ENCODE measurements around the gene RAD54L. TPM values are rescaled to one million over a fixed set of nuclear protein-coding genes. Genes with fewer than 3 reads are reported as not detected.

RAD54L gene
- total RNA-seq, 3 donors from 2014 or later (not counting 1 experiment from before 2014, with no cell fraction given), result 1.8 to 2.3 (median 1.8) TPM

DNA sequence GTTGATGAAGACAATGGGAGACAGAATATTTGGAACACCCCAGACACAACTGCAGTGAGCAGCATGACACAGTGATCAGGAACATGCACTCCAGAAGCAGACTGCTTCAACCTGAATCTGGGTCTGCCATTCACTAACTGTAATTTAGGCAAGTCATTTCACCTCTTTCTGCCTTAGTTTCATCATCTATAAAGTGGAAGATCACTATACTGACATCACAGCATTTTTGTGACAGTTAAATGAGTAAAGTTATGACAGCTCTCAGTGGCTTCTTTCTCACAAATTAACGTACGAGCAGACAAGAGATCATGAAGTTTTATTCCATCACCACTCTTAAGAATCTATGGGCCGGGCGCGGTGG is 41.6 kb downstream of the RAD54L start:
- H3K9me3 Mint-ChIP-seq, result no peaks in the 10 kb centered on the region
- TF ChIP-seq, protein P1, sequence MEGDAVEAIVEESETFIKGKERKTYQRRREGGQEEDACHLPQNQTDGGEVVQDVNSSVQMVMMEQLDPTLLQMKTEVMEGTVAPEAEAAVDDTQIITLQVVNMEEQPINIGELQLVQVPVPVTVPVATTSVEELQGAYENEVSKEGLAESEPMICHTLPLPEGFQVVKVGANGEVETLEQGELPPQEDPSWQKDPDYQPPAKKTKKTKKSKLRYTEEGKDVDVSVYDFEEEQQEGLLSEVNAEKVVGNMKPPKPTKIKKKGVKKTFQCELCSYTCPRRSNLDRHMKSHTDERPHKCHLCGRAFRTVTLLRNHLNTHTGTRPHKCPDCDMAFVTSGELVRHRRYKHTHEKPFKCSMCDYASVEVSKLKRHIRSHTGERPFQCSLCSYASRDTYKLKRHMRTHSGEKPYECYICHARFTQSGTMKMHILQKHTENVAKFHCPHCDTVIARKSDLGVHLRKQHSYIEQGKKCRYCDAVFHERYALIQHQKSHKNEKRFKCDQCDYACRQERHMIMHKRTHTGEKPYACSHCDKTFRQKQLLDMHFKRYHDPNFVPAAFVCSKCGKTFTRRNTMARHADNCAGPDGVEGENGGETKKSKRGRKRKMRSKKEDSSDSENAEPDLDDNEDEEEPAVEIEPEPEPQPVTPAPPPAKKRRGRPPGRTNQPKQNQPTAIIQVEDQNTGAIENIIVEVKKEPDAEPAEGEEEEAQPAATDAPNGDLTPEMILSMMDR (IDR thresholded peaks at IDR 0.05), result no peak
- H3K27ac Mint-ChIP-seq, result no peak overlapping the region
- ATAC-seq (no peak), DNase-seq (no peak)
- H3K27me3 Mint-ChIP-seq (ENCODE audit: low read depth in 2 of 2), result no peaks in the 10 kb centered on the region
- Histone ChIP-seq H3K4me1 (ENCODE audit: control insufficient read depth, insufficient read depth, low read length) (no peaks in the 10 kb centered on the region), H3K27me3 (ENCODE audit: control insufficient read depth, insufficient read depth, low read length) (no peaks in the 10 kb centered on the region), H3K9me3 (ENCODE audit: control insufficient read depth, insufficient read depth, low read length) (no peaks in the 10 kb centered on the region), H3K27ac (ENCODE audit: low read length) (no peak overlapping the region), H3K4me3 (ENCODE audit: low read length) (no peak overlapping the region), H3K36me3 (ENCODE audit: control insufficient read depth, insufficient read depth, low read length) (peaks cover 11% of the 10 kb centered on the region)
- no peak overlapping the region for H3K4me3 Mint-ChIP-seq
- H3K36me3 Mint-ChIP-seq, result no peaks in the 10 kb centered on the region
- intact Hi-C loops (cut with micrococcal nuclease), result no loop called here
- H3K4me1 Mint-ChIP-seq, result peaks cover 0 to 7% of the 10 kb centered on the region in 2 donors
- WGBS (ENCODE audit: insufficient coverage), result 98% methylated on average over 5 of the region's 5 CpGs

DNA sequence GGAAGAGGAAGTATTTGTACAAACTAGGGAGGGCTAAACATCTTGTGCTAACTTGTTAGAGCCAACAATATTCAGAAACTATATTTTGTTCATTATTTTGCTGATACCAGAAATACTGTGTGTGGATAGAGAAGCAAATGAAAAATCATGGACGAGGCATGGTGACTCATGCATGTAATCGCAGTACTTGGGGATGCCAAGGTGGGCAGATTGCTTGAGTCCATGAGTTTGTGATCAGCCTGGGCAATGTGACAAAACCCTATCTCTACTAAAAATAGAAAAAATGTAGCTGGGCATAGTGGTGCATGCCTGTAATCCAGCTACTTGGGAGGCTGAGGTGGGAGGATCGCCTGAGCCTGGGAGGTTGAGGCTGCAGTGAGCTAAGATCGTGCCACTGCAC is 42.4 kb downstream of the RAD54L start:
- H3K4me1 ChIP-seq (ENCODE audit: control insufficient read depth, insufficient read depth, low read length), result no peaks in the 10 kb centered on the region
- no peak overlapping the region for H3K27ac ChIP-seq (ENCODE audit: low read length)
- Mint-ChIP-seq H3K4me1 (peaks cover 0 to 7% of the 10 kb centered on the region in 2 donors), H3K9me3 (no peaks in the 10 kb centered on the region), H3K27me3 (ENCODE audit: low read depth in 2 of 2) (no peaks in the 10 kb centered on the region), H3K36me3 (no peaks in the 10 kb centered on the region), H3K27ac (no peak overlapping the region), H3K4me3 (no peak overlapping the region)
- H3K9me3 ChIP-seq (ENCODE audit: control insufficient read depth, insufficient read depth, low read length), result no peaks in the 10 kb centered on the region
- TF ChIP-seq, protein P1 (IDR thresholded peaks at IDR 0.05), result no peak
- intact Hi-C loops (cut with micrococcal nuclease), result no loop called here
- no peak for ATAC-seq
- no peak for DNase-seq
- no peaks in the 10 kb centered on the region for H3K27me3 ChIP-seq (ENCODE audit: control insufficient read depth, insufficient read depth, low read length)
- no peak overlapping the region for H3K4me3 ChIP-seq (ENCODE audit: low read length)
- peaks cover 13% of the 10 kb centered on the region for H3K36me3 ChIP-seq (ENCODE audit: control insufficient read depth, insufficient read depth, low read length)
- WGBS (ENCODE audit: insufficient coverage), result 91% methylated on average over 4 of the region's 4 CpGs

DNA sequence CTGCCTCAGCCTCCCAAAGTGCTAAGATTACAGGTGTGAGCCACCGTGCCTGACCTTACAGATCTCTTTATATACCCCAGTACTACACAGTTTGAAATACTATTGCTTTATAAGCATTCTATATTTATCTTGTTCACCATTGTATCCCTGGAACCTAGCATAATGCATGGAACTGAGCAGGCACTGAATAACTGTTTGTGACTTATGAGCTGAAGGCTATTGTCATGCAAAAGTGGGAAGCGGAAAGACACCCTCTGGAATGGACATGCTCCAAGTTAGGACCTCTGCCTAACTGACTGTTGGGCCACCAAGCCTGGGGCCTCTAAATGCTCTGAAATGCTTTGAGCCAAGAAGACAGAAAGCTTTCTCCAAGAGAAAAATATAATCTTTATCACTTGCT is 47.7 kb downstream of the RAD54L start:
- Histone ChIP-seq H3K4me1 (ENCODE audit: control insufficient read depth, insufficient read depth, low read length) (no peaks in the 10 kb centered on the region), H3K4me3 (ENCODE audit: low read length) (no peak overlapping the region), H3K9me3 (ENCODE audit: control insufficient read depth, insufficient read depth, low read length) (no peaks in the 10 kb centered on the region), H3K27me3 (ENCODE audit: control insufficient read depth, insufficient read depth, low read length) (no peaks in the 10 kb centered on the region), H3K36me3 (ENCODE audit: control insufficient read depth, insufficient read depth, low read length) (peaks cover 22% of the 10 kb centered on the region), H3K27ac (ENCODE audit: low read length) (no peak overlapping the region)
- Mint-ChIP-seq H3K27ac (no peak overlapping the region), H3K4me1 (peaks cover 1 to 2% of the 10 kb centered on the region in 2 donors), H3K9me3 (no peaks in the 10 kb centered on the region), H3K4me3 (no peak overlapping the region), H3K27me3 (ENCODE audit: low read depth in 2 of 2) (no peaks in the 10 kb centered on the region), H3K36me3 (peaks cover 9% of the 10 kb centered on the region)
- ATAC-seq (no peak), DNase-seq (no peak)
- TF ChIP-seq, protein P1 (IDR thresholded peaks at IDR 0.05), result no peak
- 94% methylated on average over 2 of the region's 2 CpGs for WGBS (ENCODE audit: insufficient coverage)
- intact Hi-C loops (cut with micrococcal nuclease), result no loop called here

DNA sequence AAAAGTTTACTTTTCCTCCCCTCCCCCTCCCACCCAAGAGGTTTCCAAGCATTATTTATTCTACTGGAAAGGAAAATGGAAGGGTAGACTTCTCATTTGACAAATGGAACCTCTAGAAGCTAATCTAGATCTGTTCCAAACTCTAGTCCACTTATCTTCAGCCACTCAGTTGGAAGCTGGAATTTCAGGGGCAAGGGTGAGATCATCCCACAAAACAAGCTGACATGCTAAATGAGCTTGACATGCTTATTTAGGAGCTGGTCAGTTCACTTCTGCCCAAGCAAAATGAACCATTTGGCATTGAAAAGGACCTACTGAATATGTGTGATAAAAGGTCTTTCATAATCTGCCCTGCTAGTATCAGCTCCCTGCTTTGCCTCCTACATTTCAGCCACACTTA is 50.8 kb downstream of the RAD54L start:
- ATAC-seq, result no peak
- H3K4me3 ChIP-seq (ENCODE audit: low read length), result no peak overlapping the region

More for the DNA sequence above, 50.8 kb downstream of the RAD54L start:
- Histone ChIP-seq H3K9me3 (ENCODE audit: control insufficient read depth, insufficient read depth, low read length) (no peaks in the 10 kb centered on the region), H3K27me3 (ENCODE audit: control insufficient read depth, insufficient read depth, low read length) (no peaks in the 10 kb centered on the region), H3K36me3 (ENCODE audit: control insufficient read depth, insufficient read depth, low read length) (peaks cover 22% of the 10 kb centered on the region), H3K27ac (ENCODE audit: low read length) (no peak overlapping the region), H3K4me1 (ENCODE audit: control insufficient read depth, insufficient read depth, low read length) (peaks cover 19% of the 10 kb centered on the region)
- no peak for DNase-seq
- TF ChIP-seq, protein P1 (IDR thresholded peaks at IDR 0.05), result no peak
- peaks cover 13 to 32% of the 10 kb centered on the region in 2 donors for H3K4me1 Mint-ChIP-seq
- intact Hi-C loops (cut with micrococcal nuclease), result no loop called here
- H3K27me3 Mint-ChIP-seq (ENCODE audit: low read depth in 2 of 2), result no peaks in the 10 kb centered on the region
- no peak overlapping the region for H3K27ac Mint-ChIP-seq
- peaks cover 9% of the 10 kb centered on the region for H3K36me3 Mint-ChIP-seq
- H3K4me3 Mint-ChIP-seq, result no peak overlapping the region
- no peaks in the 10 kb centered on the region for H3K9me3 Mint-ChIP-seq
